IPS DF 19.7 (cell line): ENCODE measurements around the gene MARCHF4.
"Not testable (repeated sequence)": the region's sequence is repeated elsewhere in the genome, so short reads cannot be mapped to it uniquely, and the experiment has no call there.

Experiments used
- DNase-seq: peaks from one replicate; pipeline ENCODE4 v3.0.0-alpha.2; 2013; ENCODE audit warnings: low read depth, low spot score

Gene MARCHF4

GRCh38 chr2:216392018-216392562, 19.8 kb upstream of the MARCHF4 start:
- no peak for DNase-seq

GRCh38 chr2:216391401-216391800, 19.1 kb upstream of the MARCHF4 start:
- DNase-seq = no peak

- no peak for DNase-seq
Measured at GRCh38 chr2:216389570-216389969, 17.3 kb upstream of the MARCHF4 start.

DNA sequence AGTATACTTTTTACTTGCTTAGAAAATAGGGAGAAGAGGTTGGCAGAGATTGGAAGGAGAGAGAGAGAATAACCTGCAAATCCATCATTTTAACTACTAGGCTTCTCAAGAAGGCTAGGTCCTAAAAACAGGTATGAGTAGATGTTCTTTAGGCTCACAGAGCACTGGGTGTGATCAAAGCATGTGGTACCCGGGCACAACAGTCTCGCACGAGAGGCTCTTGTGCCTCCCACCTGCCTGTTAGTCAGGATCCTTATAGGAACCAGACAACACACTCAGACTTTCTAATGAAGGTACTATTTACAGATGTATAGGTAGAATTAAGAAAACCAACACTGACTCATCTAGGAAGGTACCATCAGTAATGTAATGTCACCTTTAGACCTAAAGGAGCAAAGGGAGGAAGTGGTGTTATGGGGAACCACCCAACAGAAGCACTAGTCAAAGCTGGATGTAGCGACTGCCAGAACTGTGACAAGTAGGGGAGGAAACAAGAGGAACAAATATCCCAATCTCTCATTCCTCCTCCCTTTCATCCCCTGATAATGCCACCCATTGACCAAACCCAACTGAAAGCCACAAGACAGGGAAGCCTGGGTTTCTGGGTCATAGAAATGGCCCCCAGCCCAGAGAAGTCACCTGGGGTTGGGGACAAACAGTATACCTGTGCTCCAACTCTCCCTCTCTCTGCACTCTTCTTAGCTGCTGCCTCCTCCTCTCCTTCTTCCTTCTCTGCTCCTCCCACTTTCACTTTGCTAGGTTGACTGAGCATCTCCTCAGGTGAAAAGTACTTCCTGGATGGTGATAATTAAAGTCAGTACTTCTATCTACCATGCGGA, 16.0 kb upstream of the MARCHF4 start:
- no peak for DNase-seq

- DNase-seq = no peak
Measured at GRCh38 chr2:216387262-216387661, 15.0 kb upstream of the MARCHF4 start.

GRCh38 chr2:216385478-216385877, 13.2 kb upstream of the MARCHF4 start:
- no peak for DNase-seq

GRCh38 chr2:216384409-216384808, 12.1 kb upstream of the MARCHF4 start:
- not testable (repeated sequence) for DNase-seq

DNA sequence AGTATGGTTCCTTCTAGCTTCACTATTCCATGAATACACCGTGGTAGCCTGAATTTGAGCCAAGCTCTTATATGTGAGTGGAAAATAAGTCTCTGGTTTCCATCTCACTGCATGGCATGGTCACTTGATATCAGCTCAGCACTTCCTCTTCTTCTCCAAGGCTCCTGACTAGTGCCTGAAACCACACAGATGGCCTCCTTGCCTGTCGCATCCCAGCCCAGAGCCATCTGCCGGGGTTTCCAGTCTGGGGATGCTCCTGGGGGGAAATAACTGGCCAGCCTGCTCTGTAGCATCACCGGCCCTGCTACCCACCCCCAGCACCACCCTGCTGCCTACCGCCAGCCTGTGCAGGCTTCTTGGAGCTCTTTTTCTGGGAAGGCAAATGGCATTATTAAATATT, 7.7 kb upstream of the MARCHF4 start:
- DNase-seq = no peak

- no peak for DNase-seq
Measured at GRCh38 chr2:216375286-216375685, 3.0 kb upstream of the MARCHF4 start.

- DNase-seq = no peak
Measured at GRCh38 chr2:216373896-216374295, 1.6 kb upstream of the MARCHF4 start.

DNA sequence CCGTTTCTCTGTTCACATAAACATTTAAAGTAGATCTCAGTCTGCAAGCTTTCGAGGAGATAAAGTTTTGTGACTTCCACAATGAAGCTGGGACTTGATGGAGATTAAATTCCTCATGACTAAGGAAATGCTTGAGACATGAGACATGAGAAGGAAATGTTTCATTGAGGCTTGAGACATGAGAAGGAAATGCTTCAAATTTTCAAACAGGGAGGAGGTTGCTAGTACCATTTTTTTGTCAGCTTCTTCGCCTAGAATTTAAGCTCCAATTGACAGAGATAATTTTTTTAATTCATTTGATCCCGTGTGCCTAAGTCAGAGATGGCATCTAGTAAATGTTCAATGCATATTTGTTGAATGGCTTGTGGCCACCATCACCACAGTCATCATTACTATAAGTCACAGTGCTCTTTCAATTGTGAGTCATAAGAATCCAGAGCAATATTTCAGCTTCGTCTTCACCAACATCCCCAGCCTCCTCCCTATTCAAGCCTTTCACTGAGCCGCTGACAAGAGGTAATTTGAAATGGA, 543 bp upstream of the MARCHF4 start:
- DNase-seq = no peak

DNA sequence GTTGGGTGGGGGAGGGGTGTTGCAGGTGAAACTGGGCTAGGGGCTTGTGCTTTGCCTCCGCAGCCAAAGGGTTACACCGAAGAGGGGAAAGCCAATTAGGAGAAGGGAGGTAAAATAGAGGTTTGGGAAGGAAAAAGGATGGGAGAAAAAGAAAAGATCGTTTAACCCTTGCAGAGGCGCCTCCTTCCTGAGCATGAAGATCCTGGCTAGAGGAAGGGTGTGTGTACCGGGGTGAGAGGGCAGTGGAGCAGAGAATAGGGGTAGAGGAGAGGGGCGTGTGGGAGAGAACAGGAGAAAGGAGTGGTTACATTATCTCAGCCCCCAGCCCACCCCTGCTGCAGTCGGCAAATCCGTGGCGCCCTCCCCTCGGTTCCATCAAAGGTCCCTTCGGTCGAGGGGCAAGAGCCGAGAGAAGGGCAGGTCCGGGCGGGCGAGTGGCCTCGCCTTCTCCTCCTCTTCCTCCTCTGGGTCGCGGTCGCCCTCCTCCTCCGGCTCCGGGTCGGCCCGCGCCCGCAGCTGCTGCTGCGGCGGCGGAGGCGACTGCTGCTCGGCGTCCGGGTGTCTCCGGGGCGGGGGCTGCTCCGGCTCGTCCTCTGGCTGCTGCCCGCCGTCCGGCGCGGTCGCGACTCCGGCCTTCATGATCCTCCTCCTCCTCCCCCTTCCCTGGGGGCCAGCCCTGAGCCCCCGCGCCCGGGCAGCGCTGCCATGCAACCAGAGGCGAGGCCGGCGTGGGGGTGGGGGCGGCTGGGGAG, 1.1 kb downstream of the MARCHF4 start:
- no peak for DNase-seq

DNA sequence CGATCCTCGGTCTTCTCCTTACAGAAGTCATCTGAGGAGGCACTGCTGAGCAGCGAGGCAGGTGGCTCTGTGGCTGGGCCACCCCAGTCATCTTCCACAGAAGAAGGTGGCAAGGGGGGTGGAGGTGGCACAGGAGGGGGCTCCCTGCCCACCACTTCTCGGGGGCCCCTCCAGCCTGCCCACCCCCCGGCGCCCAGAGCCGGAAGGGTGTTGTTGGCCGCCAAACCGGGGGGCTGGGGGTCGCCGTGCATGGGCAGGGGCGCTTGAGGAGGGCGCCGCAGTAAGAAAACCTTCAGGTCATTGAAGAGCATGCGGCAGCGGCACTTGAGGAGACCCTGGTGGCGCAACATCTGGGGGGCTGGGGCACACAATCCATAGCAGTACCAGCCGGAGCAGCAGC, 2.5 kb downstream of the MARCHF4 start:
- no peak for DNase-seq

DNA sequence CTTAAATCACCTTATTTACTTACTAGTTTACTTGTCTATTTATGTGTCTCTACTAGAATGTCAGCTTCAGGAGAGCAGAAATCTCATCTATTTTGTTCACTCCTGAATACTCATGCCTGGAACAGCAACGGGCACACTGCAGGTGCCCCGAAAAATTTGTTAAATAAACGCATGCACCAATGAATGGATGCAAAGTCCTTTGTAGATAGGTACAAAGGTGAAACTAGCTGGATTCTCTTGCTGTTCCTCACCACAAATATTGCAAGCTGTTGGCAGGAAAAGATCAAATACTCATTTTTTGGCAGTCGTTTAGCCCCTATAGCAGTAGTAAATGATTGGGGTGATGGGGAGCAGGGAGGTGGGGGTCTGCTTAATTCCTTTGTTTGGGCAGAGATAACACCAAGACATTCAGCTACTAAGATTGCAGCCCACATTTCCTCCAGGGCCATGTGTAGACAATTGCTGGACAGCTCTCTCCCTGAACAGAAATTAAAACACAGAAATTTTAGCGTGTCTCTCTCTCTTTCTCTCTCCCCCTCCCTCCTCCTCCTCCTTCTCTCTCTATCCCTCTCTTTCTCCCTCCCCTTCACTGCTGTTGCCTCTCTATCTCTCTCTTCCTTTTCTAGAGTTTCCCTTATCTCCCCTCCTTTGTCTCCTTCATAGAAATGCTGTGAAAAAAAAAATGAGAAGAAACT, 5.4 kb downstream of the MARCHF4 start:
- DNase-seq = no peak

GRCh38 chr2:216365518-216365917, 6.8 kb downstream of the MARCHF4 start:
- DNase-seq = no peak

GRCh38 chr2:216363221-216363620, 9.1 kb downstream of the MARCHF4 start:
- DNase-seq = no peak

DNA sequence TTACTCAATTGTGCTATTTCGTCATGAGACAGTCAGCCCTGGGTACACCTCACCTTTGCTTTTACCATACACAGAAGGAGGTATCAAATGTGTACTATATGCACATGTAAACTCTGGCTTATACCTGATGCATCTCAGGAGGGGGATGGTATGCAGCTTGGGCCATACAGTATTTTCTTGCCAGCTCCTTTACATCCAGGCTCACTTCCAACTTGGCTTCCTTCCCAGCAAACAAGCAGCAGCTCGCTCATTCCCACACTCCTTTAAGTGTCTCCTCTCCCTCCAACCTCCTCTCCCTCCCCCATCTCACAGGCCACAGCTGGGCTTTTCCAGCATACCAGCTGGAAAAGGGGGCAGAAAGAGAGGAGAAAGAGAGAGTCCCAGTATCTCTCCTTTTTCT, 9.6 kb downstream of the MARCHF4 start:
- DNase-seq = no peak

GRCh38 chr2:216355711-216356110, 16.6 kb downstream of the MARCHF4 start:
- DNase-seq = no peak

- DNase-seq = no peak
Measured at GRCh38 chr2:216354306-216354705, 18.0 kb downstream of the MARCHF4 start.

GRCh38 chr2:216352653-216353270, 19.5 kb downstream of the MARCHF4 start:
- no peak for DNase-seq

DNA sequence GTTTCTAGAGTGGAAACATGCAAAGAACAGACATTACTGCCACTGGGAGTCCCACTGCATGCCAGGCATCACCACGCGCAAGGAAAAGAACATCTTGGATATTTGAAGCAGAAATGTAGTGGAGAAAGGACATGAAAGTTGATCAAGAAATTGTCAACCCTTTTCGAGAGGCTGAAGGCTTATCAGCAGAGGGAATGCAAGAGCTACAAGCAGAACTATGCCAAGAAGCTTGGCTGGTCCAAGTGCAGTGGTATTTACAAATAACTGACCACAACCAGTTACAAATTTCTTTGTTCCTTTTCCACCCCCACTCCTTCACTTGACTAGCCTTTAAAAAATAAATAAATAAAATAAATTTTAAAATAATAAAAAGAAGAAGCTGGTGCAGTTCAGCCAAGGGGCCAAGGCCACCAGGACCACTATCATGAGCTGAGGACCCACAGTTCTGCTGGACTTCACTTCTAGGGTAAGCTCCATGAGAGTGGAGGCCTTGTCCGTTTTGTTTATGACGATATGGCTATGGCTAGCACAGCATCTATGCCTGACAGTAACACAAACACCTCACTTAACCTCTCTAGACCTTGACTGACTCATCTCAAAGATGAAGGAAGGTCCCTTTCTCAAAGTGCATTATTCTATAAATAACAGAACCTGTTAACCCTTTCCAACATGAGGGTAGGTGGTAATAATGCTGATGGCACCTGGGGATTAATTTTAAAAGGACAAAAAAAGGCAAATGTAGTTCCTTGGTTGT, 20.9 kb downstream of the MARCHF4 start:
- DNase-seq = no peak
